Aorta (tissue), 5 donors: ENCODE measurements around the gene ABCA13. TPM values are rescaled to one million over a fixed set of nuclear protein-coding genes. Genes with fewer than 3 reads are reported as not detected.

Experiments
- ATAC-seq: fragments of 200-7000 bp; cut with Tn5 transposase; one replicate; pipeline ENCODE4 v1.9.1; 2022; ENCODE audit warnings: moderate library complexity; ENCODE audit not compliant: low FRiP score
- DNase-seq, 2 donors: peaks; one replicate each; pipeline ENCODE4 v3.0.0-alpha.2; 2020
- H3K27ac ChIP-seq, 2 donors: one replicate each; pipeline ENCODE4 v1.5.1; 2013; ENCODE audit warnings: low read length in 2 of 2, mild to moderate bottlenecking in 2 of 2, moderate library complexity in 2 of 2, control low read depth in 1 of 2, inconsistent platforms in 1 of 2, low read depth in 1 of 2
- H3K27me3 ChIP-seq, 2 donors: one replicate each; pipeline ENCODE4 v1.6.1; 2013; ENCODE audit warnings: control low read depth in 1 of 2, low read length in 1 of 2, mild to moderate bottlenecking in 1 of 2, moderate library complexity in 1 of 2; ENCODE audit not compliant: insufficient read depth in 2 of 2, control insufficient read depth in 1 of 2
- H3K36me3 ChIP-seq, 2 donors: one replicate each; pipeline ENCODE4 v1.6.1; 2013; ENCODE audit warnings: control low read depth in 1 of 2, low read length in 1 of 2, mild to moderate bottlenecking in 1 of 2; ENCODE audit not compliant: insufficient read depth in 2 of 2, control insufficient read depth in 1 of 2
- H3K4me1 ChIP-seq, 2 donors: one replicate each; pipeline ENCODE4 v1.6.1; 2013; ENCODE audit warnings: low read length in 2 of 2, control low read depth in 1 of 2, mild to moderate bottlenecking in 1 of 2, moderate library complexity in 1 of 2; ENCODE audit not compliant: insufficient read depth in 2 of 2, control insufficient read depth in 1 of 2
- H3K4me3 ChIP-seq, 2 donors: one replicate each; pipeline ENCODE4 v1.5.1; 2013; ENCODE audit warnings: low read length in 2 of 2, control low read depth in 1 of 2, mild to moderate bottlenecking in 1 of 2
- H3K9me3 ChIP-seq: one replicate; pipeline ENCODE4 v1.6.1; 2013; ENCODE audit warnings: mild to moderate bottlenecking, low read length; ENCODE audit not compliant: control insufficient read depth
- WGBS, 2 donors: extraction: QIAGEN DNeasy Blood & Tissue Kit; methylation state at CpG; one replicate each; pipeline ENCODE4 v1.1.7; 2013; 5-methylcytosine and 5-hydroxymethylcytosine counted together
- intact Hi-C, 2 donors: fragments of 100-400 bp; cut with DNase I; formaldehyde crosslinking; loops; one replicate each; pipeline versions ENCODE4 v1.14.2 to v1.15.0; 2022
- polyA plus RNA-seq, 2 donors: library from polyadenylated mRNA; stranded (reverse); fragments of 200-250 nt; gene quantifications; one replicate each; pipeline ENCODE4 v1.2.3, GENCODE V29; 2013
- total RNA-seq, 2 donors: library from RNA; stranded (reverse); fragmentation: NEBNext Ultra II Directional; extraction: Animal tissue kit (Norgen Biotek cat#: 25700); gene quantifications; one replicate each; pipeline ENCODE4 v1.2.1, GENCODE V29; 2021
- donor health status: healthy with polysubstance abuse.
- donor health status: Bipolar disorder and iron deficiency.
- donor health status: DM: no; HTN: no; CAD: no.
- donor health status: DM: no; HTN: no; CAD: no.
- donor health status: DM: yes; HTN: yes; CAD: no.

Gene ABCA13
- total and polyA plus RNA-seq, 4 donors: 0.06 to 0.12 TPM; not detected in 2

- no peak for DNase-seq
These were observed 416.2 kb downstream of the ABCA13 start for GRCh38 chr7:48587475-48587874.

GRCh38 chr7:48594349-48594748 is 423.1 kb downstream of the ABCA13 start:
- no peaks in the 10 kb centered on the region for H3K9me3 ChIP-seq
- H3K27me3 ChIP-seq: no peaks in the 10 kb centered on the region
- intact Hi-C loops: no loop called here
- H3K27ac ChIP-seq: no peak overlapping the region
- ATAC-seq (no peak), DNase-seq (no peak)
- no peak overlapping the region for H3K4me3 ChIP-seq
- H3K36me3 ChIP-seq: no peaks in the 10 kb centered on the region
- WGBS, 2 donors: 85% methylated on average over 2 of the region's 2 CpGs
- H3K4me1 ChIP-seq: no peaks in the 10 kb centered on the region

More at GRCh38 chr7:48587475-48587874, 416.2 kb downstream of the ABCA13 start:
- H3K27me3 ChIP-seq: no peaks in the 10 kb centered on the region
- intact Hi-C loops: no loop called here
- no peak overlapping the region for H3K4me3 ChIP-seq
- H3K27ac ChIP-seq: no peak overlapping the region
- H3K9me3 ChIP-seq: no peaks in the 10 kb centered on the region
- ATAC-seq: no peak
- no peaks in the 10 kb centered on the region for H3K36me3 ChIP-seq
- H3K4me1 ChIP-seq: no peaks in the 10 kb centered on the region

- H3K36me3 ChIP-seq: no peaks in the 10 kb centered on the region
- DNase-seq: no peak
- H3K9me3 ChIP-seq: no peaks in the 10 kb centered on the region
- ATAC-seq: no peak
- no peak overlapping the region for H3K27ac ChIP-seq
- WGBS, 2 donors: 52 to 64% methylated on average over 5 of the region's 5 CpGs
- H3K4me1 ChIP-seq: no peaks in the 10 kb centered on the region
- no peak overlapping the region for H3K4me3 ChIP-seq
- no peaks in the 10 kb centered on the region for H3K27me3 ChIP-seq
- intact Hi-C loops: no loop called here
These were observed 424.5 kb downstream of the ABCA13 start for GRCh38 chr7:48595756-48596155.

DNA sequence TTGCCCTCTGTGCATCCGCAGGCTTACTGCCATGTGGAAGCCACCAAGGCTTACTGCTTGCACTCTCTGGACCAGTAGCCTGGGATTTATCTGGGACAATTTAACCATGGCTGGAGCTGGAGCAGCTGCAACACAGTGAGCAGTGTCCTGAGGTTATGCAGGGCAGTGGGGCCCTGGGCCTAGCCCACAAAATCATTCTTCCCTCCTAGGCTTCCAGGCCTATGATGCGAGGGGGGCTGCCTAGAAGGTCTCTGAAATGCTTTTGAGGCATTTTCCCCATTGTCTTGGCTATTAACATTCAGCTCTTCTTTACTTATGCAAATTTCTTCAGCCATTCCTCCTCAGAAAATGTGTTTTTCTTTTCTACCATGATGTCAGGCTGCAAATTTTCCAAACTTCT is 439.4 kb downstream of the ABCA13 start:
- intact Hi-C loops: no loop called here
- Histone ChIP-seq H3K27ac (no peak overlapping the region), H3K4me3 (no peak overlapping the region), H3K9me3 (peaks cover 2% of the 10 kb centered on the region), H3K36me3 (no peaks in the 10 kb centered on the region), H3K27me3 (no peaks in the 10 kb centered on the region), H3K4me1 (no peaks in the 10 kb centered on the region)
- DNase-seq: no peak
- ATAC-seq: no peak
- 77 to 82% methylated on average over 2 of the region's 2 CpGs for WGBS, 2 donors

DNA sequence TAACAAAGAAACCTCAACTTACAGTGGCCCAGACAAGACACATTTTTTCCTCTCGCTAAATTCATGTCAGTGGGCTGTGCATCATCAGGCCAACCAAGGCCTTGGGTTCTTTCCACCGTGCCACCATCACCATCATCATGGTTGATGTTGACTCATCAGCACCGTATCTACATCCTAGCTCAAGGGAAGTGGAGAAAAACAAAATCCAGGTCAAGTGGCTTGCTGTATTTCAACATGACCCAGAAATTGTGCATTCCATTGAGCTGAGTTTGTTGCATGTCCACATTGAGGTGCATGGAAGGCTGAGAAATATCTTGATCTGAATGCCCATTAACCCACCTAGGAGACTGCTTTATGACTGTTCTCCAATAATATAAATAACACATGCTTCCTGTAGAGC is 440.7 kb downstream of the ABCA13 start:
- intact Hi-C loops: no loop called here
- no peak overlapping the region for H3K27ac ChIP-seq
- WGBS, 2 donors: 81 to 83% methylated on average over 3 of the region's 3 CpGs
- H3K9me3 ChIP-seq: no peaks in the 10 kb centered on the region
- ATAC-seq (no peak), DNase-seq (no peak)
- H3K27me3 ChIP-seq: no peaks in the 10 kb centered on the region
- no peaks in the 10 kb centered on the region for H3K36me3 ChIP-seq
- no peaks in the 10 kb centered on the region for H3K4me1 ChIP-seq
- no peak overlapping the region for H3K4me3 ChIP-seq

DNA sequence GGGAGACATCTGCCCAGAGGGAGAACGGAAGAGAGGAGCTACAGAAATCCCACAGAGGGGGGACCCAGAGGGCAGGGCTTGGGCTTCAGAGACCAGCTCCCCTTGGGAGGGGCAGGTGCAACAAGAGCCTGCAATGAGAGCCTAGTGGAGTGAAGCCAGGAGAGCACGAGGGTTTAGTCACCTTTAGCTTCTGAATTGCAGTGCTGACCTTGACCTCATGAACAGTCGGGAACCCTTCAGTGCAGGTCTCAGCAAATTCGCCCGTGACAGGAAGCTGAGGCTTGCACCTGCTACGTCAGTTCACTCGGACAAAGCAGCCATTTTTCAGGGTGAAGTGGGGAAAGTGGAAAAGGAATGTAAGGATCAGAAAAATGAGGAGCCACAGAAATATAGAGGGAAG is 446.2 kb downstream of the ABCA13 start:
- no peak for DNase-seq
- Histone ChIP-seq H3K9me3 (no peaks in the 10 kb centered on the region), H3K27ac (no peak overlapping the region), H3K27me3 (no peaks in the 10 kb centered on the region), H3K4me1 (no peaks in the 10 kb centered on the region), H3K4me3 (no peak overlapping the region), H3K36me3 (no peaks in the 10 kb centered on the region)
- 70 to 73% methylated on average over 7 of the region's 7 CpGs for WGBS, 2 donors
- ATAC-seq: no peak
- intact Hi-C loops: no loop called here

DNA sequence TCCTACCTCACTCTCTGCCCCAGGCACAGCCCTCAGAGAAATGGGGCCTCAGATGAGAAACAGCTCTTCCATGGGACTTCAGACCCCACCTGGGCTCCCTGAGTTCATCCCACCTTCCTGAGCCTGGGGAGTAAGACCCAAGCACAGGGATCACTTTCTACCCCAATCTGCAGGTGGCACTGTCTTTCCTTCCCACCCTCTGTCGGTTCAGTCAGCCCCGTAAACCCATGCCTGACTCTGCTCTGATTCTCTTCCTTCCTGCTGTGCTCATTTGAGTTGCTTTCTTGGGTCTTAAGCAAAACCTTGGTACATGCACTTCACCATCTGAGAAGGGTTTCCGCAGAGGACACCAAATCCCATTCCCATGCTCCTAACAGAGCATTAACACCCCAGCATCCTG is 446.7 kb downstream of the ABCA13 start:
- Histone ChIP-seq H3K36me3 (no peaks in the 10 kb centered on the region), H3K27ac (no peak overlapping the region), H3K4me3 (no peak overlapping the region), H3K27me3 (no peaks in the 10 kb centered on the region), H3K9me3 (no peaks in the 10 kb centered on the region), H3K4me1 (no peaks in the 10 kb centered on the region)
- ATAC-seq: no peak
- 84 to 87% methylated on average over 3 of the region's 3 CpGs for WGBS, 2 donors
- no peak for DNase-seq
- intact Hi-C loops: no loop called here

GRCh38 chr7:48621076-48621475 is 449.8 kb downstream of the ABCA13 start:
- 55 to 59% methylated on average over 4 of the region's 4 CpGs for WGBS, 2 donors
- Histone ChIP-seq H3K36me3 (no peaks in the 10 kb centered on the region), H3K27ac (no peak overlapping the region), H3K4me3 (no peak overlapping the region), H3K4me1 (no peaks in the 10 kb centered on the region), H3K9me3 (no peaks in the 10 kb centered on the region), H3K27me3 (no peaks in the 10 kb centered on the region)
- DNase-seq (no peak), ATAC-seq (peak; percentile 11)
- intact Hi-C loops: no loop called here

DNA sequence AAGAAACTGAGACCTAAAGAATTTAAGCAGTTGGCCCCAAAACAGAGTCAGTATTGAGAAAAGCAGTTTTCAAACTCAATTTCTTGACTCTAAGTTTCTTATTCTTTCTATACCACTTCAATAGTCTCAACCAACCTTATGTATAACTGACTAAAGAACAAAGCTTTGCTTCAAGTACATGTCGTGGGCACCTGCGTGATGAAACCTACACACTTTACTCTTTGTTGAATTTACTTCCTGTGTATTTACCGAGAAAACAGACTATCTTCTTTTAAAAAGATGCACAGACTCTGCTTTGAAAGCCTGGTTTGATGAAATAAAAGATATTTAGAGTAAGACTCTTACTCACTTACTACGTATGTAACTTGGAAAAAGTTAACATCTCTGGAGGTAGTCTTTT is 455.9 kb downstream of the ABCA13 start:
- Histone ChIP-seq H3K9me3 (peaks cover 2% of the 10 kb centered on the region), H3K27ac (no peak overlapping the region), H3K27me3 (no peaks in the 10 kb centered on the region), H3K4me3 (no peak overlapping the region), H3K36me3 (no peaks in the 10 kb centered on the region), H3K4me1 (no peaks in the 10 kb centered on the region)
- DNase-seq (no peak), ATAC-seq (no peak)
- intact Hi-C loops: no loop called here
- WGBS, 2 donors: 82 to 83% methylated on average over 4 of the region's 4 CpGs
